OCI-LY1 (cell line): ENCODE results near the gene IQGAP2.

Experiments used
- H2AFZ ChIP-seq: fragments of 200-600 bp; sonication (generic), shearing (Covaris generic); 2 replicates; pipeline ENCODE4 v1.6.0; 2014; ENCODE audit warnings: antibody characterized with exemption, mild to moderate bottlenecking, low read length
- H3F3A ChIP-seq: fragments of 200-600 bp; sonication (generic), shearing (Covaris generic); 2 replicates; pipeline ENCODE4 v1.6.0; 2014; ENCODE audit warnings: mild to moderate bottlenecking, antibody characterized with exemption, low read length, moderate library complexity; ENCODE audit not compliant: insufficient read depth
- H3K27ac ChIP-seq: fragments of 200-600 bp; sonication (generic); 2 replicates; pipeline ENCODE4 v1.5.1; 2014; ENCODE audit warnings: low read length, mixed run types, mild to moderate bottlenecking, low read depth; ENCODE audit not compliant: poor library complexity, severe bottlenecking
- H3K27me3 ChIP-seq: fragments of 200-600 bp; sonication (generic); 2 replicates; pipeline ENCODE4 v1.6.0; 2014; ENCODE audit warnings: antibody characterized with exemption, mild to moderate bottlenecking, low read length, moderate library complexity; ENCODE audit not compliant: insufficient read depth
- H3K36me3 ChIP-seq: fragments of 200-600 bp; sonication (generic); 2 replicates; pipeline ENCODE4 v1.6.1; 2014; ENCODE audit warnings: mild to moderate bottlenecking, antibody characterized with exemption, low read length, moderate library complexity, mixed read lengths; ENCODE audit not compliant: insufficient read depth
- H3K4me1 ChIP-seq: fragments of 200-600 bp; sonication (generic); 2 replicates; pipeline ENCODE4 v1.5.1; 2014; ENCODE audit warnings: mild to moderate bottlenecking, low read length, moderate library complexity; ENCODE audit not compliant: insufficient read depth, severe bottlenecking
- H3K4me2 ChIP-seq: fragments of 200-600 bp; sonication (generic), shearing (Covaris generic); 2 replicates; pipeline ENCODE4 v1.6.1; 2014; ENCODE audit warnings: low read length
- H3K4me3 ChIP-seq: fragments of 200-600 bp; sonication (generic); 2 replicates; pipeline ENCODE4 v1.5.1; 2014; ENCODE audit warnings: low read length, low read depth, mild to moderate bottlenecking, mixed read lengths; ENCODE audit not compliant: poor library complexity, severe bottlenecking
- H3K79me2 ChIP-seq: fragments of 200-600 bp; shearing (Covaris generic); 2 replicates; pipeline ENCODE4 v1.6.1; 2016; ENCODE audit warnings: mixed run types, low read length, mixed read lengths; ENCODE audit not compliant: insufficient read depth
- H3K9ac ChIP-seq: fragments of 200-600 bp; sonication (generic), shearing (Covaris generic); 2 replicates; pipeline ENCODE4 v1.6.1; 2014; ENCODE audit warnings: mild to moderate bottlenecking, low read length, mixed read lengths
- H3K9me2 ChIP-seq: fragments of 200-600 bp; sonication (generic), shearing (Covaris generic); 2 replicates; pipeline ENCODE4 v1.6.1; 2014; ENCODE audit warnings: low read depth, mild to moderate bottlenecking, low read length, mixed read lengths
- H3K9me3 ChIP-seq: fragments of 200-600 bp; shearing (Covaris generic); 2 replicates; pipeline ENCODE4 v1.6.1; 2014; ENCODE audit warnings: low read length, mixed read lengths
- H4K20me1 ChIP-seq: fragments of 200-600 bp; sonication (generic), shearing (Covaris generic); 2 replicates; pipeline ENCODE4 v1.6.0; 2016; ENCODE audit warnings: mild to moderate bottlenecking, low read length; ENCODE audit not compliant: insufficient read depth
- EZH2 ChIP-seq: fragments of 200-600 bp; sonication (generic), shearing (Covaris generic); IDR thresholded peaks from 2 replicates; pipeline ENCODE4 v1.8.0; 2017; ENCODE audit warnings: borderline replicate concordance, mixed run types, mild to moderate bottlenecking, antibody characterized with exemption, low read length, moderate library complexity, mixed read lengths
- TF ChIP-seq, protein P1 (sequence below): fragments of 200-600 bp; sonication (generic), shearing (Covaris generic); IDR thresholded peaks from 2 replicates; pipeline ENCODE4 v1.5.1; 2017; ENCODE audit warnings: mild to moderate bottlenecking, antibody characterized with exemption, low read length, moderate library complexity, mixed read lengths

The IQGAP2 gene

GRCh38 chr5:76715736-76716455 lies 312.8 kb downstream of the IQGAP2 start, which contains the start of gene F2R:
Gene F2R, plus strand, starts transcription at chr5:76716126. Its CDS starts 182 bp downstream, at chr5:76716308.
- Histone ChIP-seq H3K79me2 (no peaks in the 10 kb centered on the region), H3K27me3 (no peaks in the 10 kb centered on the region), H2AFZ (no peak within 1 kb of the TSS), H3K9me2 (no peaks in the 10 kb centered on the region), H3K4me3 (peak within 1 kb of the TSS; percentile 56), H3K4me1 (no peaks in the 10 kb centered on the region), H3K36me3 (no peaks in the 10 kb centered on the region), H3K9ac (peak within 1 kb of the TSS; percentile 8; the same call in 1 of the 2 replicates), H4K20me1 (no peaks in the 10 kb centered on the region), H3K4me2 (peak within 1 kb of the TSS; percentile 75), H3K9me3 (no peaks in the 10 kb centered on the region), H3K27ac (no peak within 1 kb of the TSS), H3F3A (no peaks in the 10 kb centered on the region)
- TF ChIP-seq EZH2: no peak
- TF ChIP-seq, protein P1, sequence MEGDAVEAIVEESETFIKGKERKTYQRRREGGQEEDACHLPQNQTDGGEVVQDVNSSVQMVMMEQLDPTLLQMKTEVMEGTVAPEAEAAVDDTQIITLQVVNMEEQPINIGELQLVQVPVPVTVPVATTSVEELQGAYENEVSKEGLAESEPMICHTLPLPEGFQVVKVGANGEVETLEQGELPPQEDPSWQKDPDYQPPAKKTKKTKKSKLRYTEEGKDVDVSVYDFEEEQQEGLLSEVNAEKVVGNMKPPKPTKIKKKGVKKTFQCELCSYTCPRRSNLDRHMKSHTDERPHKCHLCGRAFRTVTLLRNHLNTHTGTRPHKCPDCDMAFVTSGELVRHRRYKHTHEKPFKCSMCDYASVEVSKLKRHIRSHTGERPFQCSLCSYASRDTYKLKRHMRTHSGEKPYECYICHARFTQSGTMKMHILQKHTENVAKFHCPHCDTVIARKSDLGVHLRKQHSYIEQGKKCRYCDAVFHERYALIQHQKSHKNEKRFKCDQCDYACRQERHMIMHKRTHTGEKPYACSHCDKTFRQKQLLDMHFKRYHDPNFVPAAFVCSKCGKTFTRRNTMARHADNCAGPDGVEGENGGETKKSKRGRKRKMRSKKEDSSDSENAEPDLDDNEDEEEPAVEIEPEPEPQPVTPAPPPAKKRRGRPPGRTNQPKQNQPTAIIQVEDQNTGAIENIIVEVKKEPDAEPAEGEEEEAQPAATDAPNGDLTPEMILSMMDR: peak; percentile 41; the same call in 1 of the 2 replicates

GRCh38 chr5:76716456-76717157 lies 313.5 kb downstream of the IQGAP2 start:
- H3K27ac ChIP-seq: no peak overlapping the region
- no peak overlapping the region for H2AFZ ChIP-seq
- peak overlapping the region; percentile 75 for H3K4me2 ChIP-seq
- H4K20me1 ChIP-seq: no peaks in the 10 kb centered on the region
- TF ChIP-seq, protein P1: no peak
- no peak overlapping the region for H3K9ac ChIP-seq
- H3K79me2 ChIP-seq: no peaks in the 10 kb centered on the region
- no peaks in the 10 kb centered on the region for H3K9me3 ChIP-seq
- no peaks in the 10 kb centered on the region for H3K4me1 ChIP-seq
- no peaks in the 10 kb centered on the region for H3K9me2 ChIP-seq
- H3K27me3 ChIP-seq: no peaks in the 10 kb centered on the region
- peak overlapping the region; percentile 56 for H3K4me3 ChIP-seq
- H3F3A ChIP-seq: no peaks in the 10 kb centered on the region
- no peaks in the 10 kb centered on the region for H3K36me3 ChIP-seq

- H3K27ac ChIP-seq: no peak overlapping the region
- H3K36me3 ChIP-seq: no peaks in the 10 kb centered on the region
- H3K4me2 ChIP-seq: no peak overlapping the region
- no peaks in the 10 kb centered on the region for H3K9me2 ChIP-seq
- H3F3A ChIP-seq: no peaks in the 10 kb centered on the region
- H3K27me3 ChIP-seq: no peaks in the 10 kb centered on the region
- TF ChIP-seq, protein P1: no peak
- TF ChIP-seq EZH2: no peak
- no peak overlapping the region for H3K9ac ChIP-seq
- H3K4me3 ChIP-seq: no peak overlapping the region
- H4K20me1 ChIP-seq: no peaks in the 10 kb centered on the region
- H2AFZ ChIP-seq: no peak overlapping the region
- H3K9me3 ChIP-seq: no peaks in the 10 kb centered on the region
- no peaks in the 10 kb centered on the region for H3K4me1 ChIP-seq
- no peaks in the 10 kb centered on the region for H3K79me2 ChIP-seq
These were observed 314.4 kb downstream of the IQGAP2 start for GRCh38 chr5:76717222-76718083.
